COLO829 (cell line): ENCODE results near the gene PITPNM2.

Source experiments
- DNase-seq: peaks from one replicate; pipeline ENCODE4 v3.0.0; 2012; ENCODE audit warnings: low spot score

PITPNM2 gene

GRCh38 chr12:123150744-123151456 is at the start of gene PITPNM2:
Gene PITPNM2 (minus strand): TSS chr12:123151090. CDS start chr12:123034590, 116,500 bp downstream.
- no peak for DNase-seq

GRCh38 chr12:123200414-123200813 is 49.5 kb upstream of the PITPNM2 start:
- DNase-seq, result no peak

GRCh38 chr12:123199936-123200335 is 49.0 kb upstream of the PITPNM2 start:
- no peak for DNase-seq

- no peak for DNase-seq
Measured at GRCh38 chr12:123187637-123188036, 36.7 kb upstream of the PITPNM2 start.

- DNase-seq, result no peak
Measured at GRCh38 chr12:123180171-123180570, 29.3 kb upstream of the PITPNM2 start.

GRCh38 chr12:123171967-123172366 is 21.1 kb upstream of the PITPNM2 start:
- DNase-seq, result no peak

GRCh38 chr12:123167329-123167728 is 16.4 kb upstream of the PITPNM2 start:
- no peak for DNase-seq

GRCh38 chr12:123165537-123165936 is 14.6 kb upstream of the PITPNM2 start:
- no peak for DNase-seq

- no peak for DNase-seq
Measured at GRCh38 chr12:123164710-123165261, 13.9 kb upstream of the PITPNM2 start.

- DNase-seq, result no peak
Measured at GRCh38 chr12:123164222-123164621, 13.3 kb upstream of the PITPNM2 start.

- DNase-seq, result no peak
Measured at GRCh38 chr12:123163227-123163626, 12.3 kb upstream of the PITPNM2 start.

- no peak for DNase-seq
Measured at GRCh38 chr12:123160801-123161487, 10.1 kb upstream of the PITPNM2 start.

- no peak for DNase-seq
Measured at GRCh38 chr12:123153906-123154305, 3.0 kb upstream of the PITPNM2 start.

- no peak for DNase-seq
Measured at GRCh38 chr12:123152833-123153232, 1.9 kb upstream of the PITPNM2 start.

- DNase-seq, result no peak
Measured at GRCh38 chr12:123151457-123152454, 866 bp upstream of the PITPNM2 start.

GRCh38 chr12:123150275-123150743 is 581 bp downstream of the PITPNM2 start:
- DNase-seq, result no peak

- DNase-seq, result no peak
Measured at GRCh38 chr12:123149501-123150274, 1.2 kb downstream of the PITPNM2 start.

- no peak for DNase-seq
Measured at GRCh38 chr12:123149088-123149487, 1.8 kb downstream of the PITPNM2 start.

GRCh38 chr12:123148655-123149054 is 2.2 kb downstream of the PITPNM2 start:
- no peak for DNase-seq

GRCh38 chr12:123148223-123148622 is 2.7 kb downstream of the PITPNM2 start:
- DNase-seq, result no peak

- no peak for DNase-seq
Measured at GRCh38 chr12:123145211-123145610, 5.7 kb downstream of the PITPNM2 start.
